DND-41 (cell line): ENCODE data around the gene WDR49.

ENCODE experiments used
- CTCF ChIP-seq: IDR thresholded peaks from 2 replicates; pipeline ENCODE4 v1.5.1; 2012; ENCODE audit warnings: borderline replicate concordance, low read length, moderate library complexity, mild to moderate bottlenecking; ENCODE audit not compliant: poor library complexity, severe bottlenecking; ENCODE audit errors: extremely low read depth
- EZH2 ChIP-seq: IDR thresholded peaks from 3 replicates; pipeline ENCODE4 v1.6.1; 2012; ENCODE audit warnings: borderline replicate concordance, low read depth, mild to moderate bottlenecking, moderate library complexity, low read length, inconsistent platforms; ENCODE audit not compliant: severe bottlenecking

DNA sequence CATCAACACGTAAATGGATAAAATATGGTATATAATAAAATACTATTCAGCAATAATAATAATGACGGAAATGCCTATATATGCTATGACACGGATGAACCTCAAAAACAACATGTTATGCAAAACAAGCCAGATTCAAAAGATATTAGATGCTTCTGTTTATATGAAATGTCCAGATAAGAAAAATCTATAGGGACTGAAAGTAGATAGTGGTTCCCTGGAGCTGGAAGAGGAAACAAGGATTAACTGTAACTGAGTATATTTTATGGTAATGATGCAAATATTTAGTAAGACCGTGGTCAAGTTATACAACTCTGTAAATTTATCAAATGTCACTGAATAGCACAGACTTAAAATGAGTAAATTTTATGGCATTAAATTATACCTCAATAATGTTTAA, 25.8 kb upstream of the WDR49 start:
- TF ChIP-seq CTCF, result no peak
- no peak for TF ChIP-seq EZH2
